NCI-H187 treated with DMSO at 0.1 percent for 48 hours (cell line): ENCODE data around the gene CBX6.
"Not testable (repeated sequence)": the region's sequence is repeated elsewhere in the genome, so short reads cannot be mapped to it uniquely, and the experiment has no call there.

Source experiments
- DNase-seq: peaks from one replicate; lab custom pipeline; 2025; lab: John Stamatoyannopoulos, UW

The CBX6 gene

DNA sequence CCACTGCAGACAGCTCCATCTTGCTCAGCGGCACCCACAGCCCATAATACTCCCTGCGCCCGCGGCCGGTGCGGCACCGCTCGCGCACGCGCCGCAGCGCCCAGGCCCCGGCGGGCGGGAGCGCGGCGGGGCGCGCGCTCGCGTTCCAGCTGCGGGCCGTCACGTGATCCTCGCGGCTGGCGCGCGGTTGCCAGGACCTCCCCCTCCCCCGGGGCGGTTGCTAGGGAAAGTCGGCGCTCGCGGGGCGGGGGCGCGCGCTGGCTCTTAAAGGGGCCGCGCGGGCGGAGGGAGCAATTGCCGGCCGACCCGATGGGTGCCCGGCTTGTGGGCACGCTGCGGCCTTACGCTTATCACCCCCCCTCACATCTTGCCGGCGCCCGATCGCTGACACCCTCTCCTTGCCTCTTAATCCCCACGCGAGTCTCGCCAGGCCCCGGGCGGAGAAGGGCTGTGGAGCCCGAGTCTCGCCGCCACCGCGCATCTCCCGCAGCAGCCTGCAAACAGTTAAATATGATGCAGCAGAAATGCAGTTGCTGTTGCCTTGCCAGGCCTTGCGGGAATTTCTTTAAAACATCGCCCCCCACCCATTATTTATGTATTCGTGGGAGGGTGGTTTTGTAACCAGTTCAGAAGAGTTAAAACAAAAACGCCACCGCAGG lies at the start of gene CBX6:
Gene CBX6 (minus strand): TSS at position 45 of the 659 bp plus-strand sequence. CDS start 26 bp downstream, at position 19.
- DNase-seq = peak; percentile 36

DNA sequence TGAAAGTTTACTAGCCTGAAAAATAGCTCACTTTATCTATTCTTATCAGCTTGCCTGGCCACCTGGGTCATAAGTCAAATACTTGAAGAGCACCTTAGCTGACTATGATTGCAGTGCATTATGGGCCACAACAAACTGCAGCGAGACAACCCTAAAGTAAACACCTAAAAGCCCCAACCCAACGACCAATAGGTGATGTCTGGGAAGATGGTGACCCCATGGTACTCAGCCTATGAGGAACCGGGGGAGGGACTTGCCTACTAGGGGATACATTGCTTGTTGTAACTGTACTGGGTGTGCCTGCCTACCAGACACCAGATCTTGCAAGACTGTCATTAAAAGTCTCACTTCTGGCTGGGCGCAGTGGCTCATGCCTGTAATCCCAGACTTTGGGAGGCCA lies 49.8 kb upstream of the CBX6 start:
- DNase-seq = no peak

DNA sequence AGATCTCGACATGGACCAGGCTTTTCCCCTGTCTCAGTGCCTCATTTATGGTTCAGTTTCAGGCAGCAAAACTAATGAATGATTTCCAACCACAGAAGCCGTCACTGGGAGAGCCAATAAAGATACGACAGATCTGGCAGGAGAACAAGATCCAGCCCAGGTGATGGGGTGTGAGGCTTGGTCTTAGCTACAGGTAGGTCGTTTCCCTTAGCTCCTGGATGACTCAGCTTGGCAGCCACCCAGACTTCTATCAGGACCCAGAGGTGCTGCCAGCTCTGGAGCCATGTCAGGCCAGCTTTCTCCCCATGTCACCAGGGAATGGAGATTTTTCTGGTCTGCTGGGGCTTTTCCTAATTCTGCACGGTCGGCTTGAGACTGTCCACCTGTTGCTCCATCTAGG lies 49.1 kb upstream of the CBX6 start:
- DNase-seq = no peak

DNA sequence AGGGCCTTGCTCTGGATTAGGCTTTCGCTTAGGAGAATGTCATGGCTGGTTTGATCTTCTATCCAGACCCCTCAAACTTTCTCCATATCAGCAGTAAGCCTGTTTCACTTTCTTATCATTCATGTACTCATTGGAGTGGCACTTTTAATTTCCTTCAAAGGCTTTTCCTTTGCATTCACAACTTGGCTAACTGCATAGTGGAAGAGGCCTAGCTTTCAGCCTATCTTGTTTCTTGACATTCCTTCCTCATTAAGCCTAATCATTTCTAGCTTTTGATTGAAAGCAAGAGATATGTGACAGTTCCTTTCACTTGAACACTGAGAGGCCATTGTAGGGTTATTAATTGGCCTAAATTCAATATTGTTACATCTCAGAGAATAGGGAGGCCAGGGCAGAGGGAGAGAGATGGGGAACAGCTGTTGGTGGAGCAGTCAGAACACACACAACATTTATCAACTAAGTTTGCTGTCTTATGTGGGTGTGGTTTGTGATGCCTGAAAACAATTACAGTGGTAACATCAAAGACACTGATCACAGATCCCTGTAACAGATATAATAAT lies 47.7 kb upstream of the CBX6 start:
- DNase-seq = no peak

DNA sequence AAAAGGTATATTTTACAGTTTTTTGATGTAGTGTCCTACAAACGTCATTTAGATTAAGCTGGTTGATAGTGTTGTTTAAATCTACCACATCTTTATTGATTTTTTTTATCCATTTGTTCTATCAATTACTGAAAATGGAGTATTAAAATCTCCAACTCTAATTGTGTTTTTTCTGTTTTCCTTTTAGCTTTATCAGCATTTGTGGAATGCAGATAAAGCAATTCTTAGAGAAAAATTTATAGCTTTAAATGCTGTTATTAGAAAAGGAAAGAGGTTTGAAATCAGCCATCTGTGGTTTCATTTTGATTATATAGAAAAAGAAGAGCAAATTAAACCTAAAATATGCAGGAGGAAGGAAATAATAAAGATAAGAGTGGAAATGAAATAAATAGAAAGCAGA lies 39.4 kb upstream of the CBX6 start:
- DNase-seq = no peak

DNA sequence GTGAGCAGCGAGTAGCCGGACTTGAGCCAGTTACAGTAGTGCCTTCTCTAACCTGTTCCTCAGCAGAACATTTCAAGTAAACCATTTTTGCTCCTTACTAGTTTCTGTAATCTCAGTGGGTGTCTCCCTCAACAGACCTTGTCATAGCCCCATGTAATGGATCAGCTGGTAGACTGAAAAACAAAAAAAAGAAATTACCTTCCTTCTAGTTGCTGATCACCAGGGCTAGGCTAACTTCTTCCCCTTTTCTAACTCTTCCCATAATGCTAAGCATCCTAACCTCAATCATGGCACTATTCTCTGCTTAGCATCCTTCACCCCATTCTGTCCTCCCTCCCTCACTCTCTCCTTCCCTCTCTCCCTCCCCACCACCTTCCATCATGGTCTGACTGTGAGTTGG lies 35.8 kb upstream of the CBX6 start:
- DNase-seq = no peak

DNA sequence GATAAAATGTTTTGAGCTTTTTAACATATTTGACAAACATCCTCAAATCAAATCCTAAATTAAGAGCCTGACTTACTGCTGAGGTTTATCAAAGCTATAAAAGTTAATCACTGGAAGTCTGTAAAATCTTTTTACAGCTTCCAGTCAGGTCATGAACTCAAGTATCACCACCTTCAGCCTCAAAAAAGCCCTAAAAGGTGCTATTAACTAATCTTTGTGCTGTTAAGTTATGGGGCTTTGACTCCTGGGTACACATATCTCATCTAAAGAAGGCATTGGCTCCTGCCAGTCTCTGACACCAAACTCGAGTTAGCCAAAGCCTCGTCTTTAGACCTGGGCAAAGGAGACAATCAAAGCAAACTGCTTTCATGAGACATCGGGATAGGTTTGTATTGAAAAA lies 34.0 kb upstream of the CBX6 start:
- DNase-seq = no peak

DNA sequence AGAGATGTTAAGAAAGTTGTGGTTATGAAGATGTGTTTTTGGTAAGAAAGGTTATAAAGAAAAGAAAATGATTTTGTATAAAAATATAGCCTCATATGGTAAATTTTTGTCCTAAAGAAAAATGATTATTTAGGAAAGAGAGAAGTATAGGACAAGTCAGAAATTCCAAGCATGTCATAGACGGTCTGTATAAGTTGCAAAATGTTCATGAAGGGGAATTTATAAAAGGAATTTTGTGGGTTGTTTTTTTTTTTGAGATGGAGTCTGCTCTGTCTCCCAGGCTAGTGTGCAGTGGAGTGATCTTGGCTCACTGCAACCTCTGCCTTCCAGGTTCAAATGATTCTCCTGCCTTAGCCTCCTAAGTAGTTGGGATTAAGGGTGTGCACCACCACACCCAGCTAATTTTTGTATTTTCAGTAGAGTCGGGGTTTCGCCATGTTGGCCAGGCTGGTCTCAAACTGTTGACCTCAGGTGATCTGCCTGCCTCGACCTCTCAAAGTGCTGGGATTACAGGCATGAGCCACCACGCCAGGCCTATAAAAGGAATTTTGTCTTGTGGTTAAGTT lies 32.1 kb upstream of the CBX6 start:
- DNase-seq = not testable (repeated sequence)

DNA sequence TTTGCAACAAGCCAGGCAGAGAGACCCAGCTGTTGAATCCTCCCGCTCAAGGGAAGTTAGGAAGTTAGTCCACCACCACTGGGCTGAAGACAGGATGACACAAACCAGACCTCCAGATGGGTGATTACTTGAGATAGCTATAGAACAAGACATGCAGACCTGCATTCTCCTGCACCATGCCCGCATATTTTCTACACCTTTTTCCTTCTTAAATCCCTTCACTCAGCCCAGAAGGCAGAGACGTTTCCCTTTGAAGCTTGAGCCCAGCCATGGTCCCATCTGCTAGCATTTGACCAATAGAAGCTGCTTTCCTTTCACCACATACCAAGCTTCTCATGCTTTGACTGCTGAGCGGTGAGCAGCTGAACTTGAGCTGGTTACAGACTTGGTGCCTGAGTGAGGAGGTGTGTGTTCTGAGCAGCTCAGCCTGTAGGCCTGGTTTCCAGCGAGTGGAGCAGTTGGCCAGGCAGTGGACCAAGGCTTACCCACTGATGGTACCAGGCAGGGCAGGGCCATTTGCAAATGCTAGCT lies 29.2 kb upstream of the CBX6 start:
- no peak for DNase-seq

DNA sequence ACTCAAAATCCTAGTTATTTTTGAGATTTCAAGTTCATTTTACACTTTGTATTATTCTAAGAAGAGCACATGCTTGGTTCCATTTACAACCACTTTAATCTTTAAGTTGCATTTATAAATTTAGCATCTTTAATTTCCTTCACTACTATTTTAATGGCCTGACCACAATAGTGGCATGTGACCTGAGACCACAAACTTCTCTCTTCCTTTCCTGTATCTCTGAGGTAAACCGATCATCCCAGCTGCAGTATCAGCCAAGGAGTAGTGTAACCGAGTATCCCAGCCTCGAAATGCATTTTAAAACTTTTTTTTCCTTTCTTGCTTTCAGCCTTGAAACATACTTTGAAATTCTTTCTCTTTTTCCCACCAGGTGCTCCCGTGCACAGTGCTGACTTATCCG lies 28.7 kb upstream of the CBX6 start:
- no peak for DNase-seq

DNA sequence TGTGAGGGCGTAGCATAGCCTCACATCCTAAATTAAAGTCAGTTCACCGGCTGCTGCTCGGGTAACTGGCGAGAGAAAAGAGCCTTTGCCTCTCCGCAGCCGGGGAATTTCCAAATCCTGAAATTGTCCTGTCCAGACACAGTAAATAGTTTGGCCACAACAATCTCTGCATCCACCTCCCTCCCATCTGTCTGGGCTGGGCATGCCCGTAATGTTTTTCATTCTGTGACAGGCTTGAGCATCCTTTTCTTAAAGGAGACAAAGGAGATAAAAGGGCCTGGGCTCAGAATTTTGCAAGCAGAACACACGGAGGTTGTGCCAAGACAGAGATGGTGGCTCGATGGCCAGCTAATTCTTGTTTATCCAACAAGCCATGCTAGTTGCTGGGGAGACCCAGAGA lies 19.2 kb upstream of the CBX6 start:
- no peak for DNase-seq

DNA sequence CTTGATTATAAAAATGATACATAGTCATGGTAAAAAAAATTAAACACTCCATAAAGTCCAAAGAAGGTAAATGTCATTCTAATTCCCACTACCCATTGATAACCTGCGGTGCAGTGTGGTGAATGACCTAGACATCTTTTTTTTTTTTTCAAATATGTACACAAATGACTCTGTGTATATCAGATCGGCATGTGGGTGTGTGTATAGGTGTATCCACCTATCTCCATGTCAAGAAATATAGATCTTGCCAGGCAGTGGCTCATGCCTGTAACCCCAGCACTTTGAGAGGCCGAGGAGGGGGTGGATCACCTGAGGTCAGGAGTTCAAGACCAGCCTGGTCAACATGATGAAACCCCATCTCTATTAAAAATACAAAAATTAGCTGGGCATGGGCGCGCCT lies 18.4 kb upstream of the CBX6 start:
- DNase-seq = no peak

DNA sequence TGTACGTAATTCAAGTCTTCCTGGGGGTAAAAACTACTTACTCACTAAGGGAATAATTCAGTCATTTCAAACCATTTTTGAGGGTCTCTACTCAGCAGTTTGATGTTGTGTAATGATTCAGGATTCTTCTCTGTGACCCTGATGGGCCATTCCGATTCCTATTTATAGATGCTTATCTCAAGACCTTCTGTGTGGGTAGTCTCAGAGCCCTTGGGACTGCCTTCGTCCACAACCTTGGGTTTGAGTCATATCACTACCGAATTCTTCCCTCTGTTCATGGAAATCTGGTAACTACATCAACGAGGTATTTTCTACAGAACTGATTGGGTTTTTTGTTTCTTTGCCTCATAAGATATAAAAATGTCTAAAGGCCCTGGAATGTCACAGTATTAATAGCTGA lies 14.3 kb upstream of the CBX6 start:
- DNase-seq = no peak

DNA sequence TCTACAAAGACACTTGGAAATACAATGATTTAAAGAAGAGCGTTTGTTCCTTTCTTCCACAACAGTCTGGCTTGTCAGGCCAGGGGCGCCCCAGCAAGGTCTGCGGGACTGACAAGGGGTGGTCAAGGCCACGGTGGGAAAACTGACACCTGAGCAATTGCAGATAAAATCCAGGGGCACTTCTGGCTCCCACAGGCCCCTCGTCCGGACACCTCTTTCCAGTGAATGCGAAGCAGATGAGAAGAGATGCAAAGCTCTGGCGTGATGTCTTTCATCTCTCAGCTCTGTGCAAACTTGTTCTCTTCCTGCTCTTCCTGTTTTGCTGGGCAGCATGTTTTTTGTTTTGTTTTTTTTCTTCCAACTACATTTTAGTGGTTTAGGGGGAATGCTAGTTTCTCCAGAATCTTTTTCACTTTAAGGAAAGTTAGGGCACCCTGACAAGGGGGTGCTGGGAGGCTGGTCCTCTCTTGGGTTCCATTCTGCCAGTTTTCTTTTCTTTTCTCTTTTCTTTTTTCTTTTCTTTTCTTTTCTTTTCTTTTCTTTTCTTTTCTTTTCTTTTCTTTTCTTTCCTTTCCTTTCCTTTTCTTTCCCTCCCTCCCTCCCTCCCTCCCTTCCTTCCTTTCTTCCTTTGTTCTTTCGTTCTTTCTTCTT lies 11.1 kb upstream of the CBX6 start:
- DNase-seq = no peak

DNA sequence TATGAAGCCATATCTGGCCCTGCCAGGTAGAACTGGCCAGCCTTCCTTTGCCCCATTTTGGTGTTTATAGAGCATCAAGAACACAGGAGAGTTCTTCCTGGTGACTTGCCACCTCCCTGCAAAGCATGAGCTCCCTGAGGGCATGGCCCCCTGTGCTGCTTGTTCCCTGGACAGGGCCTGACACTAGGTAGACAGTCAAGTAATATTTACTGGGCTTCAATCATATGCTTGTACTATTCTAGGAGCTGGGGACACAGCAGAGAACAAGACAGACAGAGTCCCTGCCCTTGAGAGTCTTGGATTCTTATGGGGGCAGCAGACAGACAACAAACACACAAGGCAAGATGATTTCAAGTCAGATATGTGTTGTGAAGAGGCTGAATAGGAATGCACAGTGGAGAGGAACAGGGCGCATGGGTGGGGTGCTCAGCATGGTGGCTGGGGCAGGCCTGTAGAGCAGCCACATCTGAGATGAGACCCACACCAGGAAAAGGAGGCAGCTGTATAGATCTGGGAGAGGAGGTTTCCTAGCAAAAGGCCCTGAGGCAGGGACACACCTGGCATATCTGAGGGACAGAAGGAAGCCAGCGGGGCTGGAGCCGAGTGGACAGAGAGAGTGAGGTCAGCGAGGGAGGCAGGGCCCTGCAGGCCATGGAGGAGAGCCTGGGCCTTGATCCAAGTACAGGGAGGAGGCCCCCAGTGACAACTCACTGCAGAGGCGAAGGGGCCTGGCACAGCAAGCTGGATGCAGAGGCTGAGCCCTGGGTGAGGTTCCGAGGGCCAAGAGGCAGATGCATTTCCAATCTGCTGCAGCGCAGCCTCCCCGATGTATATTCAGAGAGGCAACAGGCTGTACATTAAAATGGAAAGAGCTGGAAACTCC lies 10.2 kb upstream of the CBX6 start:
- no peak for DNase-seq

DNA sequence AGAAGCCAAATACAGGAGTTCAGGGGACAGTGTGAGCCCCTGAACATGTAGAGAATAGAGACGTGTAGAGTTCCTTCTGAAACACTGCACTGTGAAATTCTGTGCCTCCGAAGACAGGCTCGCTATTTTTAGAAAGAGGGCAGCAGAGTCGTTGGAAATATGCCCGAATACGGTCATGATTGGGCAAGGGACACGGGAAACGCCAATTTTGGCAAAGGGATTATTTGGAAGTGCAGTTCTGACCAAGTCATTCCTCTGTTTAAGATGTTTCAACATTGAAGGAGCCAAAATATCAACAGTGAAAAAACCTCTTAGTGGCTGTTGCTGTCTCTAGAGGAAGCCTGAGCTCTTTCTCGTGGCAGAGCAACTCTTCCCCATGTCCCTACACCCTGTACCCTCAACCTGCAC lies 9.5 kb upstream of the CBX6 start:
- DNase-seq = no peak

DNA sequence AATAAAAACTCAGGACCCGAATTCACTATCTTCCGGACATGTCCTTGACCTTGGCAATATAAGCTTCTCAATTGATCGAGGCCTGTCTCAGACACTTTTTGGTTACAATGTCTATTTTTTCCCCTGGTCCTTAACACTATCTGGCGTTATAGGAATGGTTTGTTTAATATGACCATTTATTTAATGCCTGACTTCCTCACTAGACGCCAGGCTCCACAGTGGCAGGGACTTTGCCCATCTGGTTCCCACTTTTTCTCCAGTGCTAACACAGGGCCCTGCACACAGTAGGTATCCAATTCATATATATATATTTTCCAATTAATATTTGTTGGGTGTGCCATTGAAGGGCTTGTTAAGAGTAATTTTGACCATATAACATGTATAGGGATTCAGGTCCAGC lies 7.9 kb upstream of the CBX6 start:
- no peak for DNase-seq

DNA sequence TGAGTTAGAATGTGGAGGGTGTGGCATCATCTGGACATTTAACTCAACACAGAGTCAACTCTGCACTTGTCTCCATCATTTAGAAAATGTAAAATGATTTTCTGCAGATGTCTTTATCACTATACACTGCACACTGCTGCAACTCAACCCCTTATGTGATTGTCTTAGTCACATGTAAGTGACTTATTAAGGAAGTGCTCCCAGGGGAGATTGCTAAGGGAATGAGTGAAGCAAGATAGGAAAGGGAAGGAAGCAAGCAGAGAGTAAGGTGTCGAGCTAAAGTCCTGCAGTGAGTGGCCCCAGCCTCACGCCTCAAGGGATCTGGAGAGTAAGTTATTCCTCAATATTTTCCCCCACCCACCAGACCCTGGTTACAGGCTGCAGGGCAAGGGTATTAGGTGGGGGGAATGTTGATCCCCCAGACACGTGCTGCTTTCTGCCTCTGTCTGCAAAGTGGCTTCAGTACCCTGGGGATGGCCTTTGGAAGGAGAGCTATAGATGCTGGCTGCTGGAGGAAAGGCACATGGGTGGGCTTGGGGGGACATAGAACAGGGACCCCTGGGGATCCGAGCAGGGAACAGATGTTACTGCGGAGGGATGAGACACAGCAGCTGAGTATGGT lies 7.2 kb upstream of the CBX6 start:
- no peak for DNase-seq

DNA sequence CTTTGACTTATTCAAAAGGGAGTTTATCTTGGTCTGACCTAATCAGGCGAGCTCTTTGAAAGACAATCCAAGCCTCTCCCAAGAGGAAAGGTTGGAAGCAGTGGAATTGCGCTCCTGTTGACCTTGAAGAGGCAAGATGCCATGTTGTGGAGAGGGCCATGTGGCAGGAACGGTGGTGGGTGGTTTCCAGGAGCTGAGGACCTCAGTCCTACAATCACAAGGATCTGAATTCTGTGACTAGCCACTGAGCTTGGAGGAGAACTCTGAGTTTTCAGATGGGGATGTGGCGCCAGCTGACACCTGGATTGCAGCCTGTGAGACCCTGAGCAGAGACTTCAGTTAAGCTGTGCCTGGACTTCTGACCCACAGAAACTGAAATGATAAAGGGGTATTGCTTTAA lies 6.0 kb upstream of the CBX6 start:
- DNase-seq = no peak

DNA sequence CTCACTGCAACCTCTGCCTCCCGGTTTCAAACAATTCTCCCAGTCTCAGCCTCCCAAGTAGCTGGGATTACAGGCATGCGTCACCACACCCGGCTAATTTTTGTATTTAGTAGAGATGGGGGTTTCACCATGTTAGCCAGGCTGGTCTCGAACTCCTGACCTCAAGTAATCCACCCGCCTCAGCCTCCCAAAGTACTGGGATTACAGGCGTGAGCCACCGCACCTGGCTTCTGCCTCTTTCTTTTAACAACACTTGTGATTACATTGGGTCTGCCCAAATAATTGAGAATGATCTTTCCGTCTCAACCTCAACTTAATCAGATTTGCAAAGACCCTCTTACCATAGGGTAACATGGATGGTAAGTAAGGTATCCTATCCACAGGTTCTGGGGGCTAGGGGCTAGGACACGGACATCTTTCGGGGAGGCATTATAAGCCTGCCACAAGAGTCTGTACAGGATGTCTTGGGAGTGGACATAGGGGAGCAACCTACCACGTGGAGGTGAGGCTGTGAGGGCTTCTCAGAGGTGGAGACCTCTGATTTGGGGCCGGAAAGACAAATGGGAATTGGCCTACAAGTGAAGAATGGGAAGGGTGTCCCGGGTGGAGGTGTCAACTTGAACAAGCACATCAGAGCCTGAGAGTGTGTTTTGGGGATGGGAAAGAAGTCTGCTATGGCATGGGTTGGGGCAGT lies 2.7 kb upstream of the CBX6 start:
- no peak for DNase-seq
